Mucosa of gallbladder (tissue), 1 donor: Measurements from ENCODE around the gene LAMA5. TPM values are rescaled to one million over a fixed set of nuclear protein-coding genes. Genes with fewer than 3 reads are reported as not detected.

ENCODE experiments used
- DNase-seq: peaks from one replicate; pipeline ENCODE4 v3.0.0-alpha.2; 2020; ENCODE audit warnings: low spot score
- total RNA-seq: library from RNA; stranded (reverse); gene quantifications from one replicate; pipeline ENCODE4 v1.2.1, GENCODE V29; 2021
- donor health status: DM: no; HTN: no; CAD: no.

LAMA5 gene
- total RNA-seq, 1 donor from 2014 or later = 298 TPM

- no peak for DNase-seq
These were observed 98.7 kb downstream of the LAMA5 start for GRCh38 chr20:62268228-62268900.

- DNase-seq = no peak
These were observed 99.6 kb downstream of the LAMA5 start for GRCh38 chr20:62267543-62267942.

- DNase-seq = no peak
These were observed 100.3 kb downstream of the LAMA5 start for GRCh38 chr20:62266851-62267250.

- no peak for DNase-seq
These were observed 100.8 kb downstream of the LAMA5 start for GRCh38 chr20:62266340-62266739.

GRCh38 chr20:62265365-62265764, 101.7 kb downstream of the LAMA5 start:
- DNase-seq = no peak

- no peak for DNase-seq
These were observed 103.7 kb downstream of the LAMA5 start for GRCh38 chr20:62263396-62263795.

GRCh38 chr20:62262064-62262463, 105.0 kb downstream of the LAMA5 start:
- DNase-seq = no peak

GRCh38 chr20:62259294-62259565, 107.9 kb downstream of the LAMA5 start:
- no peak for DNase-seq

Other genes starting within 250 kb of the LAMA5 start
- 48.3 TPM for gene LSM14B, start 244.8 kb downstream of the LAMA5 start, total RNA-seq
- 189 TPM for gene PSMA7, start 223.9 kb downstream of the LAMA5 start, total RNA-seq
- gene SS18L1, start 223.5 kb downstream of the LAMA5 start, total RNA-seq = 14.2 TPM
- 38.0 TPM for gene MTG2, start 184.3 kb downstream of the LAMA5 start, total RNA-seq
- gene HRH3, start 147.0 kb downstream of the LAMA5 start, total RNA-seq = not detected
- 85.3 TPM for gene OSBPL2, start 128.8 kb downstream of the LAMA5 start, total RNA-seq
- gene ADRM1, start 64.3 kb downstream of the LAMA5 start, total RNA-seq = 78.8 TPM
- gene RPS21, start 19.8 kb upstream of the LAMA5 start, total RNA-seq = 968 TPM
- gene CABLES2, start 40.0 kb upstream of the LAMA5 start, total RNA-seq = 5.2 TPM
- gene RBBP8NL, start 60.2 kb upstream of the LAMA5 start, total RNA-seq = 6.2 TPM
- gene GATA5, start 108.7 kb upstream of the LAMA5 start, total RNA-seq = 8.7 TPM